ENCODE measurements around the gene UBAC2.
"Not testable (repeated sequence)": the region's sequence is repeated elsewhere in the genome, so short reads cannot be mapped to it uniquely, and the experiment has no call there.

The UBAC2 gene

DNA sequence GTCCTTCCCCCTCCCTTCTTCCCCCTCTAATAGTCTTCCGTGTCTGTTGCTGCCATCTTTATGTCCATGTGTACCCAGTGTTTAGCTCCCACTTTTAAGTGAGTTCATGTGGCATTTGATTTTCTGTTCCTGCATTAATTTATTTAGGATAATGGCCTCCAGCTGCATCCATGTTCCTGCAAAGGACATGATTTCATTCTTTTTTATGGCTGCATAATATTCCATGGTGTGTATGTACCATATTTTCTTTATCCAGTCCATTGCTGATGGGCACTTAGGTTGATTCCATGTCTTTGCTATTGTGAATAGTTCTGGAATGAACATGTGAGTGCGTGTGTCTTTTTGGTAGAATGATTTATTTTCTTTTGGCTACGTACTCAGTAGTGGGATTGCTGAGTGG is 48.5 kb downstream of the UBAC2 start:
- DNase-seq (ENCODE audit: low read depth), result not testable (repeated sequence)

DNA sequence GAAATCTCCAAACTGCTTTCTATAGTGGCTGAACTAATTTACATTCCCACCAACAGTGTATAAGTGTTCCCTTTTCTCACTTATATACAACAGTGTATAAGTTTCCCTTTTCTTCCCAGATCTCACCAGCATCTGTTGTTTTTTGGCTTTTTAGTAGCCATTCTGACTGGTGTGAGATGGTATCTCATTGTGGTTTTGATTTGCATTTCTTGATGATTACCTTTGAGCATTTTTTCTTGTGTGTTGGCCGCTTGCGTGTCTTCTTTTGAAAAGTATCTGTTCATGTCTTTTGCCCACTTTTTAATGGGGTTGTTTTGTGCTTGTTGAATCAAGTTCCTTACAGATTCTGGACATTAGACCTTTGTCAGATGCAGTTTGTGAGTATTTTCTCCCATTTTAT is 49.0 kb downstream of the UBAC2 start:
- not testable (repeated sequence) for DNase-seq (ENCODE audit: low read depth)

DNA sequence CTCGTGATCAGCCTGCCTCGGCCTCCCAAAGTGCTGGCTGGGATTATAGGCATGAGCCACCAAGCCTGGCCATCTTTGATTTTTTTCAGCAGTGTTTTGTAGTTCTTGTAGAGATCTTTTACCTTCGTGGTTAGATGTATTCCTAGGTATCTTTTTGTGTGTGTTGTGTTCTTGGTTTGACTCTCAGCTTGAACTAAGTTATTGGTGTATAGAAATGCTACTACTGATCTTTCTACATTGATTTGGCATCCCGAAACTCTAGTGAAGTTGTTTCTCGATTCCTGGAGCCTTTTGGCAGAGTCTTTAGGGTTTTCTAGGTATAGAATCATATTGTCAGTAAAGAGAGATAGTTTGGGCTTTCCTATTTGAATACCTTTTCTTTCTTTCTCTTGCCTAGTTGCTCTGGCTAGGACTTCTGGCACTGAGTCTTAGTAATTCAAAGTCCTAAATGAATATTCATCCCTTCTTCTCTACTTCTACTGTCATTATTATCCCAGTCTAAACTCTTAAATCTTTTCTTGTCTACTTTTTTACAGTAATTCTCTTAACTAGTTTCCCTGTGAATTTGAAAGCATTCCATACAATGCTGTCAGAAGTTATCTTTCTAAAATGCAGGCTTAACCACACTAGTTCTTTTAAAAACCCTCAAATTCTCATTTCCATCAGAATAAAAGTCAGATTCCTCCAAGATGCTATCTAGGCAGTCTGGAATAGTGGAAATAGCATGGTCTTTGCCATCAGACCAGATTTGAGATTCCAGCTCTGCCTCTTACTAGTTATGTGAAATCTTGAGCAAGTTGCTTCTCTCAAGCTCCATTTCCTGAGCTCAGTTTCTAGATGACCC is 50.5 kb downstream of the UBAC2 start:
- no peak for DNase-seq (ENCODE audit: low read depth)

DNA sequence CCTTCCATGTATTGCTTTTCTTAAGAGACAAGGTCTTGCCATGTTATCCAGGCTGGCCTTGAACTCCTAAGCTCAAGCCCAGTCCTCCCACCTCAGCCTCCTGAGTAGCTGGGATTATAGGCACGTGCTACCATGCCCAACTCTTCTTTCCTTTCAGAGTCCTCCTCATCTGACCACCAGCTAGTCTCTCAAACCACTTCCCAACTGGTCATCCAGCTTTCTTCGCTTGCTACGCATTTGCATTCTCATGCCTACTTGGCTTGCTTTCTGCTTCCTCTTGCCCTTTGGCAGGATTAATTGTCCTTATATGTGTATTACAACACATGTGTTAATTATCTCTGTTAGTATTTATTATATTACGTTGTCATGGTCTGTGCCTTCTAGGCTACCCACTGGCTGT is 51.3 kb downstream of the UBAC2 start:
- DNase-seq (ENCODE audit: low read depth), result no peak

DNA sequence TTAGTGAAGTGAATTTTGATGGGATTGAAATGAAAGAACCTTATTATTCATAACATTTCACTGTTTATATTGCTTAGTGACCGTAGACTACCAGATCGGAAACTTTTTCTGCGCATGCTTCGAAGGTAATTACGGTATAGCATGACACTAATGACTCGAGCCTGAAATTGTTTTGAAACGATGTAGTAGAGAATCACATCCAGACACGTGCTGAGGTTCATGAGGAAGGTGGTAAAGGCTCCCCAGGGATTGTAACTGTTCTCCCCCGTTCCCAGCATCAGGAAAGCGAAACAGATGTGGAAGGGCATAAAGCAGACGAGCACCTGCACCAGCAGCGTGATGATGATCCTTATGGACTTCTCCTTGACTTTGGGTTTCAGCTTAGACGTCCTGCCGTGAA is 54.2 kb downstream of the UBAC2 start:
- no peak for DNase-seq (ENCODE audit: low read depth)

DNA sequence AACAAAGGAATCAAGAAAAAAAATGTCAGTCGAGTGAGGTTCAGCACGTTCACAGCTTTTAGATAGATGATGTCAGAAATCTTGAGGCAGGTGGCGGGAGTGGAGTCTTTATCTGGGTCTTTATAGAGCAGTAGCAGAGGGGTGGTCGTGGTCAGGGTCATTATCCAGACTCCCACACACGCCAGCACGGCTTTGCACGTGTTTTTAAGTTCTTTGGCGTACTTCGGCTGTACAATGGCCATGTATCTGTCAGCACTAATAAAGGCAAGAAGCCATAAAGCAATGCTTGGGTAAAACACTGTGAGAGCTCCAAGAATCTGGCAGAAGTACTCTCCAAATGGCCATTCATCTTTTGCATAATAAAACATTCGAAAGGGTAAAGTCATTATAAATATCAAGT is 54.6 kb downstream of the UBAC2 start:
- no peak for DNase-seq (ENCODE audit: low read depth)

DNA sequence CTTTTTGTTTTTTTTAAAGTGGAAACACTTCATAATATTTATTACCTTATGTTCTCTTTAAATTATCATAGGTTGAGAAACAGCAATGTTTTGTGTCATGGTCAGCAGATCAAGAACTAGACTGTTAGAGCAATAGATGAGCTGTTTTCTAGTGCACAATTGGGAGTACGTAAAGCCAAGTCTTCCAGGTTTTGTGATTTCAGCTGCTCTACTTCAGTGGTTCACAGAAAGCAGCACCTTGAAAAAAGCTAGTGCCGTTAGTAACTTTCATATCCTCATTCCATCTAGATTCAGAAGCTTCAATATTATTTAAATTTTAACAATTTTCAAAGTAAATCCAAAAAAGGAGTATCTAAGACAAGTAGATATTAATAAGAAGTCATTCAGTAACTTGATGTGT is 55.6 kb downstream of the UBAC2 start:
- DNase-seq (ENCODE audit: low read depth), result no peak

DNA sequence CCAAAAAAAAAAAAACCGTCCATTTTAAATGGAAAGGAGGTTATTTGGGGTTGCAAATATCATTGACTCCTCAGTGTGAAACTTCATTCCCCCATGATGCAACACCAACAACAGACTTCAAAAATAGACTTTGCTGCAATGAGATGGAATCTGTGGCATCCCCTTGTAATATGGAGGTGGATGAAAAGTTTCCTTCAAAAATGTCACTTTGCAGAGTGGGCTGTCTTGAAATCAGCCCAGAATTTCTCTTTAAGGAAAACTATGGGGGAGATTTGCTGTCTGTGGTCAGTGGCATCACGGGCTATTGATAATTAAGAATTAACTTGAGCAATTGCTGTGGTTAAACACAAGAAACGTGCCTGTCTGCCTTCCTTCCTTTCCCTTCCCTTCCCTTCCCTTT is 56.1 kb downstream of the UBAC2 start:
- DNase-seq (ENCODE audit: low read depth), result no peak

DNA sequence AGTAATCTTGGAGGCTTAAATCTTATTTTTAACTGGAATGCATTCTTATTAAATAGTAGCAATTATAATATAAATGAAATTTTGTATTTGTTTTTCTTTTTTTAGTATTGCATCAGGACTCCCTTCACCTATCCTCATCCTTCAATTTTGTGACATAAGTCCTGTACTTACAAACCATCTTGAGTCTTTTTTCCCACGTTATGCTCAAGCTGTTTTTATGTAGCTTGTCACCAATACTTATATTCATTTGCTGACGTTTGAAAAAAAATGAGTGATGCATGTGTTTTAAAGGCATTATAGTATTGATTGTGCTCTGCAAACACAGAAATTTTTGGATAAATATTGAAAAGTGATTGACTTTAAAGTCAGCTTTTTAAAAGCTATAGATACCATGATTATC is 56.6 kb downstream of the UBAC2 start:
- DNase-seq (ENCODE audit: low read depth), result no peak

DNA sequence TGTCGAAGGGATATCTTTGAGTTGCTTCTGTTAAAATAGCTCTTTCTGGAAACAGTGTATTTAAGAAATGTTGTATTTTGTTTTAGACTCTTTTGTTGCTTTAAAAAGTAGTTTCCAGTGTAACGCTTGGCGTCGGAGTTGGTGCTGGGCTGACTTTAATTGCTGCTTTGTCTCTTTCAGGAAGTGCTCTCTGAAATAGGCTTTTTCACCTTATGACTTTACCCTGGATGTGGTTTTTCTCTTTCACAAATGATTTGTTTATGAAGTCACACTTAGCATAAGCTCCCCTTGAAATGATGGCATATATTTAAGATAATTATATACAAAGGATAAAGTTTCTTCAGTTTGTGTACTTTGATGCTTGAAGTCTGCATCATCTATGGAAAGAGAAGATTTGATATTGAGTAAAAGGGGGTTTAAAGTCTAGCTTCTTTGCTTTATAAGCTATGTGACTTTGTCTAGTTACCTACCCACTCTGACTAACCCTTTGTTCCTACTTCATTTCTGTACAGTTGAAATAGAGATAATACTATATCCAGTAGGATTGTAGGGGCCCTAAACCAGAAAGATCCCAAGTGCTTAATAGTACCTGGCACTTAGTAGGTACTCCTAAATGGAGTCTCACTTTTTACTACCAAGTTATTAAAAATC is 57.7 kb downstream of the UBAC2 start, which contains the start of gene GPR18:
Gene GPR18 (minus strand): TSS at position 170 of the 651 bp plus-strand sequence. CDS start 2,507 bp downstream, outside the sequence.
- DNase-seq (ENCODE audit: low read depth), result no peak

DNA sequence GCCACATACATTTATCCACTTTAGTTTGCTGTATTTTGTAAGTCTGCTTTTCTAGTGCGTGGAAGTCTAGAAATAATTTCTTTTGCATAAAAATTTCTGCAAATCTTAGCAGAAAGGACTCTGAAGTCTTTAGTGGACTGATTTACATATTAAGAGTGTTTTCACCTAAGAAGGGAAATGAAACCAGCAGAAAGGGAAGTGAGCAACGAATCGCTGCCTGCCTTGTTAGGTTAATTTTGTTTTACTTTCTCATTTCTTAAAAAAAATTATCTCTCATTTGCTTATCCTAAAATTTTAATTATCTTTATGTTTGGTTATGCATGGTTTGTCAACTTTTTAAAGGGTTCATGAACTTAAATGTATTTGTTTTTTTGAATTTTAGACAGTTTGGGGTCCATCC is 58.3 kb downstream of the UBAC2 start:
- no peak for DNase-seq (ENCODE audit: low read depth)

DNA sequence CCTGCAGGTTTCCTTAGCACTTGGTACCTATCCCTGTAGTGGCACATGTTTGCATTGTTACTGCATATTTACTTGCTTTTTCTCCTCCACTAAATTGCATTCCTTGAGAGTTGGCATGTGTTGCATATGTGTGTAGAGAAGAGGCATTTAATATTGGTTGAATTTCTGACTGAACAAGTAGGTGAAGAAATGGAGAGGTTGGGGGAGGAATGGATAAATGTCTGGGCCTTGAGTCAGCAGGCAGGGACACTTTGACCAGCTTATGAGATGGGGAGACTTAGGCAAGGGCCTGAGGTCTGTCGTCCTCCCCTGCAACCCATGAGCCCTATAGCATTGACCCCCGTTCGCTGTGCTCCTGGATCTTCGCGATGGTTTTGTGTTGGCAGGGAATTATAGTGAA is 59.6 kb downstream of the UBAC2 start:
- DNase-seq (ENCODE audit: low read depth), result no peak

DNA sequence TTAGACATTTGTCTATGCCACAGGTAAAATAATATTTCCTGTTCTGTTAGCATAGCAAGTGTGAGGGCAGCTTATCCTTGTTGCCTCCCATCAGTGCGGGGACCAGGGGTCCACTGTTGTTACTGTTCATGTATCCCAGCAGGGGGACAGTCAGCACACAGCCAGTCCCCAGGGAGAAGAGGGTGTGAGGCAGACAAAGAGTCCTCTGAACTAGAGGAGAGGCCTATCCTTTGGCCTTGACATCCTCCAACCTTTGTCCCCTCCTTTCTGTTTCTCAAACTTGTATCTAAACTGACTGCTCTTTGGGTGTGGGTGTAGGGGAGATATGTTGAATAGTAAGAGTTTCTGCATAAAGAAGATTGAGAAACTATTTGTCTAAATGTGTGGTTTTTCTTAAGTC is 60.4 kb downstream of the UBAC2 start:
- DNase-seq (ENCODE audit: low read depth), result no peak

DNA sequence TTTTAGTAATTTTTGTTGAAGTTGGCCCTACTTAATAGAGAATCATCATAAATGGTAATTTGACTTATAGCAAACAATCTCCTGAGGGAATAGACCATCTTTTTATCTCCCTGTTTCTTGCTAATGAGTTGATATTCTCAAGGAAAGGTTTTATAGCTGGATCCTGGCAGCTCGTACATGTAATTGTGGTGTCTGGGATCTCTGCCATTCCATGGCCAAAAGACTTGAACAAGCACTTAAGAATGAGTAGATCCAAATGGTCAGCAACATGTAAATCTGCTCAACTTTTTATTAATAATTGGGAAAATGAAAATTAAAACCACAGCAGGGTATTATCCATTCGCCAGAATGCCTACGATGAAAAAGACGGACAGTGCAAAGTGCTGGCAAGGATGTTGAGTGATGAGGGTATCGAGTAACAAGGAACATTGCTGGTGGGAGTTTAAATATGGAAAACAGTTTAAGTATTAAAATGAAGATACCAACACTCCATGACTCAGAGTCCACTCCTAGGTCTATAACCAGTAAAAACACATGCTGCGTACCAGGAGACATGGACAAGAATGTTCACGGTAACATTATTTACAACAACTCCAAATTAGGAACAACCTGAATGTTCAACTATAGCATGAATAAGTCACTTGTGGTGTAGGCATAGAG is 62.6 kb downstream of the UBAC2 start:
- no peak for DNase-seq (ENCODE audit: low read depth)

DNA sequence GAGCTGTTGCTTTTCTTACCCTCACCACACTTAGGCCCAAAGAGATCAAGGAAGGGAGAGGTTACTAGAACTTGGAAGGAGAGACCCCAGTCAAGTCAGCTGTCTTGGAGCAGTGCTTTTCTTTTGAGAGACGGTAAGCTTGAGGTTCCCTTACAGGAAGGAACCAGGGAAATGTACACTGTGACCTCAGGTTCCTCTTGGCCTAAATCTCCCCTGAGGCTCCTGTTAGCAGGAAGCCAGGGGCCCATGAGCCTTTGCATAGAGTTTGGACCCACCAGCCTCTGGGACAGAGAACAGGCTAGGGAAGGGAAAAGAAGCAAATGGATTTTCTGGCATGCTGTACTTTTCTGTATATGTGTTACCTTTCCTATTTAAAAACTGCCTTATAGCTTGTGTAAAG is 63.4 kb downstream of the UBAC2 start:
- peak; percentile 14 for DNase-seq (ENCODE audit: low read depth)

DNA sequence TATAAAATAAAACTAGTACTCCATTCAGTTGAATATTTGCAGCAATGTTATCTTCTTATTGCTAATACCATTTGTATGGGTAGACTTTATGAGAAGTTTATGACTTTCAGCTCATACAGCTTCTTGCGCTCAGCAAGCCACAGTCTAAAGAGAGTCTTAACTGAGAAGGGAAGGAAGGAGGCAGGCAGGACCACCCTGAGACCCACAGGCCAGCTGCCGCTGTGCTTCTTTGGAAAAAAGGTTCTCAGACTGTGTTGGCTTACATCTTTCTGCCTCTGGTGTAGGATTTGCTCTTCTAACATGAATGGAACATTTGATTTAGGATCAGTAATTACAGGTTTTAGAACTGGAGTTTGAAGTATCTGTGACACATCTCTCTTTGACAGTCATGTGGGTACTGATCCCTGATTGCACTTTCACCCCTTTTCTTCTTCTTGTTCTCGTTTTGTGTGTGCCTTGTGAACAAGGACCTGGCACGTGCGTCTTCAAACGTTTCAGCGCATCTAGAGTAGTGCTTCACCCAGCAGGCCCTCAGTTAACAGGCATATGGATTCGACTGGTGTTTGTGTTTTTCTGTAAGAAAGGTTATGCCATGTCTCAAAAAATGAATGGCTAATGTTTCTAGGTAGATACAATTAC is 64.6 kb downstream of the UBAC2 start:
- DNase-seq (ENCODE audit: low read depth), result no peak

DNA sequence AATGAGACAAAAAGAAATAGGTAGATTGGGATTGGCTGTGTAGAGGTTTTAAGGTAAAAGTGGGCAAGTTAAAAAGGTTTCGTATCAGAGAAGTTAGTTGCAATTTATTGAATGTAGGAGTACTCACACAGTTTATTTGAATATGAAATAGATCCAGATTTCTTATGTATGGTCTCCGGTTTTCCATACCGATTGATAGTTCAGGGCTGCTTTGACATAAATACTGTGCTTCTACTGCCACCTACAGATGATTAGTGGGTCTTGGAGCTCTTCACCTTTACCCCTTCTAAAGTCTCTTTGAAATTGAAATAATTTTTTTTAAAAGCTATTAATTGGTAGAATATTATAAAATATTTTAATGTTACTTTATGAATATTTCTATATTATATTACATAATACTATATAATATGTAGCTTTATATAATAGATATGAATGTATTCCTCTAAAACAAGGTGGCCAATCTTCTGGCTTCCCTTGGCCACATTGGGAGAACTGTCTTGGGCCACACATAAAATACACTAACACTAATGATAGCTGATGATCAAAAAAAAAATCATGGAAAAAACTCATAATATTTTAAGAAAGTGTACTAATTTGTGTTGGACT is 65.3 kb downstream of the UBAC2 start:
- peak; percentile 22 for DNase-seq (ENCODE audit: low read depth)

DNA sequence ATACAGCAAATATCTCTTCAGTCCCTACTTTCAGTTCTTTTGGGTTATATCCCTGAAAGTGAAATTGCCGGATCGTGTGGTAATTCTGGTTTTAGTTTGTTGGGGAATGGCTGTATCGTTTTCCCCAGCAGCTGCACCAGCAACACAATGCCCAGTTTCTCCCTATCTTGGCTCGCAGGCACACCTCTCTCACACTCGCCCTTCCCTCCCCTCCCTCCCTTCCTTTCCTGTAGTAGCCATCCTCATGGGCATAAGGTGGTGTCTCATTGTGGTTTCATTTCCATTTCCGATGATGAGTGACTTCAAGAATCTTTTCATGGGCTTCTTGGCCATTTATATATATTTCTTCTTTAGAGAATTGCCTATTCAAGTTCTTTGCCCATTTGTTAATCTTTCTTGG is 66.2 kb downstream of the UBAC2 start:
- no peak for DNase-seq (ENCODE audit: low read depth)

DNA sequence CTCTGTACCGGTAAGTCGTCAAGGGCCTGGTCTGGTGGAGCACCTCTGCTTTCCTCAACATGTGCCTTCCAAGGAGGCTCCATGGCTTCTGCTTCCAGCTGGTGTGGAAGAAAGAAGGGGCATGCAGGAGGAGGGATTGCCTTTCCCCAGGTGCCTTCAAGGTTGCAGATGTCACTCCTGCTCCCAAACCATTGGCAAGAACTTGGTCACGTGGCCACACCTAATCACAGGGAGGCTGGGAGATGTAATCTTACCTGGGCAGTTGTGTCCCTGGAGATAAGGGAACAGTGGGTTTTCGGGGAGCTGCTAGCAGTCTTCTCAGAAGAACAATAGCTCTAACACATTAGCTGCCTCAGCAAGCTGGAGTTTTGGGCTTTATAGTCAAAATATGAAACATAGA is 67.3 kb downstream of the UBAC2 start:
- no peak for DNase-seq (ENCODE audit: low read depth)

DNA sequence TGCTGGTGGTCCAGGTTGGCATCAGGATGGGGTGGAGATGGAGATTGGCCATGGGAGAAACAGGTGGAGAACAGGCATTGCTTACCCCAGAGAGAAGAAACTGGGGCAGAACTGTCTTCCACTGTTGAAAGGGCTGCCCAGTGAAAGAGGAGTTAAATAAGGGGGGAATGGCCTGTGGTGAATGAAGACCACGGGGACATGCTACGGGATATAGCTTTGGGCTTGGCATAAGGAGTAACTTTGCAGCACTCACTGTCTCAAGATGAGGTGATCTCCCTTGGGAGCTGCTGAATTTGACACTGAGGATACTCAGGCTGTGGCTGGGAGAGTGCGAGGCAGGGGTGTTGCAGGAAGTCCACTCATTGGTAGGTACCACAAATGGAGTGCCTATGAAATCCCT is 68.2 kb downstream of the UBAC2 start:
- no peak for DNase-seq (ENCODE audit: low read depth)

DNA sequence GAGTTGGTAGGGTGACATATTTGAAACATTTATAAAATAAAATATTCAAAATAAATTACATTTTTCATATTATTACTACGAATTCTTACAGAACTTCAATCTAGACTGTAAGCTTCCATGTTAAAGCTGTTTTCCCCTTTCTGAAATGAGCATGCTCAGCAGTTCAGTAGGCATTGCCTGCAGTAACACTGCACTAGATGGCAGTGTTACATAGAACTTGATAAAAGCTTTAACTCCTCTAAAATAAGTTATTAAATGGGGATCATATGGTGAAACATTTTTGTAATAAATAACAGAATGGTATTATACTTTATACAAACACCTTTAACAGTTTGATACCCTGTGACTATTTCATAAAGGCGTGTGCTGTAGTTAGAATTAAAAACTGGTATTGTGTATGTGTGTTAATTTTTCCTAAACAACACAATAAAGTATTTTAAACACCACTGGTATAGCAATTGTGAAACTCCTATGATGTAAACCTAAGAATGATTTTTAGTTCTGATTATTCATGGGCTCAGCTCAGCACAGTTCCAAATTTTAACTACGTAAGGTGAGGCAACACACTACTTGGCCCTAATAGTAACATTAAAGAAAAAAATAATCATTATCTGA is 69.1 kb downstream of the UBAC2 start:
- DNase-seq (ENCODE audit: low read depth), result peak; percentile 31

DNA sequence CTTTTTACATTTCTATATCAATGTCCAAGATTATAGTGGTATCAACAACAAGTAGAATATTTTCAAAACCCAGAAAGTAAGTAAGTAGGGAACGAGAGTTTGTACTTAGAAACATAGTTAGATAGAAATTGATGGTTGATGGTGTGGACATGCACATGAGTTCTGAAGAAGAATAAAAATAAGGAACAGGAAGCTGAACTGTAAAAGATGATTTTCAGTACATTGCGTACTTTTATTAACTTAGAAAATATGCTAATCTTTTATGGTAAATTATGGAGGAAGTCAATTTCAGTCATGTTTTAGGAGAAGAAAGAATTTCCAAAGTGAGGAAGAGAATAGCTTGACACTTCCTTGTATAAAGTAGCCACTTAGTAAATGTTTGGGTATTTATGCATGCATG is 69.9 kb downstream of the UBAC2 start:
- no peak for DNase-seq (ENCODE audit: low read depth)
